HEK293T (cell line): ENCODE measurements around the gene DUSP10.

Experiments used
- CTCF ChIA-PET: fragments of 350-600 bp; formaldehyde crosslinking; extraction: SDS; loops from one replicate; lab custom pipeline; 2021; ENCODE audit warnings: antibody characterized with exemption, inconsistent platforms; lab: Yijun Ruan, JAX
- POLR2A ChIA-PET: fragments of 350-600 bp; formaldehyde crosslinking; extraction: SDS; loops from one replicate; lab custom pipeline; 2020; ENCODE audit warnings: antibody characterized with exemption, inconsistent platforms; lab: Yijun Ruan, JAX
- DNase-seq: peaks from one replicate; pipeline ENCODE4 v3.0.0; 2012; ENCODE audit warnings: mixed read lengths; ENCODE audit errors: extremely low spot score
- ARNT ChIP-seq: fragments of 450-650 bp; IDR thresholded peaks from 2 replicates; pipeline ENCODE4 v1.6.1; 2017; ENCODE audit warnings: mild to moderate bottlenecking
- BHLHE40 ChIP-seq: fragments of 450-650 bp; IDR thresholded peaks from 2 replicates; pipeline ENCODE4 v1.6.1; 2016; ENCODE audit warnings: mild to moderate bottlenecking, moderate library complexity, borderline replicate concordance
- CTBP1 ChIP-seq: fragments of 450-650 bp; IDR thresholded peaks from 2 replicates; pipeline ENCODE4 v1.6.1; 2016; ENCODE audit warnings: borderline replicate concordance
- ELF4 ChIP-seq: fragments of 450-650 bp; IDR thresholded peaks from 2 replicates; pipeline ENCODE4 v1.6.1; 2017; ENCODE audit warnings: antibody characterized with exemption
- FOXA1 ChIP-seq: fragments of 450-650 bp; IDR thresholded peaks from 2 replicates; pipeline ENCODE4 v1.6.1; 2016; ENCODE audit warnings: mild to moderate bottlenecking
- FOXK2 ChIP-seq: fragments of 450-650 bp; IDR thresholded peaks from 2 replicates; pipeline ENCODE4 v1.6.1; 2016; ENCODE audit warnings: mild to moderate bottlenecking
- FOXM1 ChIP-seq: fragments of 450-650 bp; IDR thresholded peaks from 2 replicates; pipeline ENCODE4 v1.6.1; 2017; ENCODE audit warnings: mild to moderate bottlenecking, borderline replicate concordance
- HDGF ChIP-seq: fragments of 450-650 bp; IDR thresholded peaks from 2 replicates; pipeline ENCODE4 v1.6.1; 2017; ENCODE audit warnings: antibody characterized with exemption, borderline replicate concordance
- L3MBTL2 ChIP-seq: fragments of 450-650 bp; conservative IDR thresholded peaks from 2 replicates; pipeline ENCODE4 v1.6.1; 2016; ENCODE audit warnings: mild to moderate bottlenecking
- LEF1 ChIP-seq: fragments of 450-650 bp; IDR thresholded peaks from 2 replicates; pipeline ENCODE4 v1.6.1; 2017; ENCODE audit warnings: mild to moderate bottlenecking, borderline replicate concordance
- NFRKB ChIP-seq: fragments of 450-650 bp; IDR thresholded peaks from 2 replicates; pipeline ENCODE4 v1.6.1; 2016; ENCODE audit warnings: mild to moderate bottlenecking, moderate library complexity
- SP1 ChIP-seq: fragments of 450-650 bp; IDR thresholded peaks from 2 replicates; pipeline ENCODE4 v1.6.1; 2017
- SUZ12 ChIP-seq: fragments of 450-650 bp; IDR thresholded peaks from 2 replicates; pipeline ENCODE4 v1.6.1; 2016; ENCODE audit warnings: mild to moderate bottlenecking
- TARDBP ChIP-seq: fragments of 450-650 bp; IDR thresholded peaks from 2 replicates; pipeline ENCODE4 v1.6.1; 2016
- ZNF384 ChIP-seq: fragments of 450-650 bp; IDR thresholded peaks from 2 replicates; pipeline ENCODE4 v1.6.1; 2016
- TF ChIP-seq, protein P1 (sequence below): fragments of 450-650 bp; IDR thresholded peaks from 2 replicates; pipeline ENCODE4 v1.6.1; 2016

Gene DUSP10

DNA sequence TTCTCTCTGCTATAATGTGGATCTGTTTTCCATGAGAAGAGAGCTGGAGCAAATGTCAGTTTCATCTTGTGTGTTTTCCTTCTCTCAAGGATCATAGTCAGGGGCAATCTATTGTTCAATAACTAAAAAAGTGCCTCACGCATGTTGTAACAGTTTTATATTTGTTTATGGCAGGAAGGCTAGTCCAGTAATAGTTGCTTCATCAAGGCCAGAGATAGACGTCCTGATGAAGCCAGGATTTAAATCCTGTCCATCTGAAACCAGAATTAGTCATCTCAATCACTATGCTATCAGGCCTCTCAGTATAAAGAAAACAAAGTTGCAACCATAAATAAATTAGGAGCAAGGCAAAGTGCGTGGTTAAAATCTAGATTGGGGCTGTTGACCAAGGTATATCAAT, 30.2 kb upstream of the DUSP10 start:
- no peak for DNase-seq
- TF ChIP-seq ARNT (no peak), NFRKB (no peak), L3MBTL2 (no peak), FOXA1 (no peak), BHLHE40 (no peak), CTBP1 (no peak), LEF1 (no peak), ZNF384 (no peak), SUZ12 (no peak), ELF4 (no peak), FOXK2 (no peak), HDGF (no peak), SP1 (no peak), TARDBP (no peak), FOXM1 (no peak)
- TF ChIP-seq, protein P1, sequence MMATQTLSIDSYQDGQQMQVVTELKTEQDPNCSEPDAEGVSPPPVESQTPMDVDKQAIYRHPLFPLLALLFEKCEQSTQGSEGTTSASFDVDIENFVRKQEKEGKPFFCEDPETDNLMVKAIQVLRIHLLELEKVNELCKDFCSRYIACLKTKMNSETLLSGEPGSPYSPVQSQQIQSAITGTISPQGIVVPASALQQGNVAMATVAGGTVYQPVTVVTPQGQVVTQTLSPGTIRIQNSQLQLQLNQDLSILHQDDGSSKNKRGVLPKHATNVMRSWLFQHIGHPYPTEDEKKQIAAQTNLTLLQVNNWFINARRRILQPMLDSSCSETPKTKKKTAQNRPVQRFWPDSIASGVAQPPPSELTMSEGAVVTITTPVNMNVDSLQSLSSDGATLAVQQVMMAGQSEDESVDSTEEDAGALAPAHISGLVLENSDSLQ, result no peak
- CTCF ChIA-PET, result no interaction called here
- POLR2A ChIA-PET, result no interaction called here

DNA sequence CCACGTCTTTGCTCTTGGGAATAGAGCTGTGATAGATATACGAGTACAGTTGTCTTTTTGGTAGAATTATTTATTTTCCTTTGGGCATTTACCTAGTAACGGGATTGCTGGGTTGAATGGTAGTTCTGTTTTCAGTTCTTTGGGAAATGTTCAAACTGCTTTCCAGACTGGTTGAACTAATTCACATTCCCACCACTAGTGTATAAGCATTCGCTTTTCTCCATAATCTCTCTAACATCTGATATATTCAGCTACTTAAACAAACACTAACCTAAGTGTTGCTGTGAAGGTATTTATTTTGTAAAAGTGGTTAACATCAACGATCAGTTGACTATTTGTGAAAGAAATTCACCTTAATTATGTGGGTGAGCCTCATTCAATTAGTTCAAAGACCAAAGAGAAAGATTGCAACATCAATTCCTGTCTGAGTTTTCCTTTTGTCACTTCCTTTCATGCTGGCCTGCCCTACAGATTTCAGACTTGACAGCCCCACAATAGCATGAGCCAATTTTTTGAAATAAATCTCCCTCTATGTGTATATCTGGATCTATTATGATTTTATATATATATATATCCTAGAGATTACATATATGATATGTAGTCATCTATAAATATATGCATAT, 26.7 kb upstream of the DUSP10 start:
- POLR2A ChIA-PET, result no interaction called here
- CTCF ChIA-PET, result no interaction called here
- DNase-seq, result no peak
- no peak for TF ChIP-seq FOXA1
- TF ChIP-seq ZNF384, result no peak
- no peak for TF ChIP-seq ARNT
- TF ChIP-seq L3MBTL2, result no peak

DNA sequence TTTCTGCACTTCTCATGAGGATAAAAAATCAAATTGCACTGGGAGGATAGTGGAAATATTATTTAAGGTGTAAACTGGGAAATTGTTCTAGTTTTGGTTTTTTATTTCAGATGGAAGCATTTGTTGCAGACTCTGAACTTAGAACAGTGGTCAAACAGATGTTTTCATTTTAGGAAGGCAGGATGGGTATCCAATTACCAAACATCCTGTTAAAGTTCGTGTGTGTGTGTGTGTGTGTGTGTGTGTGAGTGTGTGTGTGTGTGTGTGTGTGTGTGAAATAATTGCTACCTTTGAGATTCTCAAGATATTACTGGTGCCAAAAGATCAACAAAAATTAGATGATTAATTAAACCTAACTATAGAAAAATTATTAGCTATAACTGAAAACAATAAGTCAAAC, 24.3 kb upstream of the DUSP10 start:
- no peak for DNase-seq
- ChIA-PET POLR2A (interaction anchor here (0.6 kb wide), 1 partner anchor 93 kb away, joined by 3 read pairs; no protein-coding TSS in a partner anchor), CTCF (no interaction called here)
- TF ChIP-seq FOXM1, result no peak
- no peak for TF ChIP-seq CTBP1
- TF ChIP-seq ELF4, result no peak
- TF ChIP-seq NFRKB, result no peak
- no peak for TF ChIP-seq BHLHE40
- no peak for TF ChIP-seq ARNT
- TF ChIP-seq SP1, result no peak
- no peak for TF ChIP-seq FOXA1
- TF ChIP-seq HDGF, result no peak
- no peak for TF ChIP-seq LEF1
- no peak for TF ChIP-seq FOXK2
- TF ChIP-seq TARDBP, result no peak
- TF ChIP-seq L3MBTL2, result no peak
- TF ChIP-seq, protein P1, result no peak

DNA sequence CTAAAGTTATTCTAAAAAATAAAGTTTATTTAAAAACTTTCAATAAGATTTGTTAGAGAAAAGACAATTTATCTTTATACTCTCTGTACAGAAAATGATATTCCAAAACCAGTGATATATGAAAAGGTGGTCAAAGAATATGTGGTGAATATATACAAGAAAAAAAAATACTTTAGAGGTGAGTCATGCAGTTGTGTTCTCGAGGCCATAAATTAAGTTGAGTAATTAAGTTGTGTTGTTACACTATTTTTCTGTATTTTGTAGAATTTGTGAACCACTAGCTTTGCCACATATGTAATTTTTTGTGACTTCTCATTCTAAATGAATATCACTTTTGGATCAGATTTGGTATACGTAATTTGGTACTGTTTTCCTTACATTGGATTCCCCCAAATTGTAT, 23.6 kb upstream of the DUSP10 start:
- ChIA-PET POLR2A (no interaction called here), CTCF (no interaction called here)
- DNase-seq, result no peak
- TF ChIP-seq, protein P1, result no peak
- TF ChIP-seq HDGF (no peak), CTBP1 (no peak), SP1 (no peak), L3MBTL2 (no peak), BHLHE40 (no peak)

DNA sequence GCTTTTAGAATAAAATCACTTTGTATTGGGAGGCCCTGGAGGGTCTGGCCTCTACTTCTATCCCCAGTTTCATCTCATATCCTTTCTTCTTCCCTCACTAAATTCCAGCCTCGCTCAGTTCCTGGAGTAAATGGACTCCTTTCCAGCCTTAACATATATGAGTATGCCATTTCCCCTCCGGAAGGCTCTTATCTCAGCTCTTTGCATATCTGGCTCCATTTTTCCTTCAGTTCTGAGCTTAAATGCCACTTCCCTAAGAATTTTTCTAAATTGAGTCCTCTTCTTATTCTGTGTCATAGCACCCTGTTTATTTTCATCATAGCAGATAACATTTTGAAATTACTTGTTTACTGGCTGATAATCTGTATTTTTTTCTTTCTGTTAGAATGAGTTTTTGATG, 20.2 kb upstream of the DUSP10 start:
- no peak for DNase-seq
- CTCF ChIA-PET, result no interaction called here
- no peak for TF ChIP-seq ELF4
- TF ChIP-seq, protein P1, result no peak
- no peak for TF ChIP-seq HDGF
- no peak for TF ChIP-seq NFRKB
- no peak for TF ChIP-seq LEF1
- TF ChIP-seq ARNT, result no peak
- no peak for TF ChIP-seq SP1
- no peak for TF ChIP-seq TARDBP
- TF ChIP-seq SUZ12, result no peak
- TF ChIP-seq BHLHE40, result no peak
- no peak for TF ChIP-seq L3MBTL2
- no peak for TF ChIP-seq CTBP1
- TF ChIP-seq FOXM1, result no peak
- no peak for TF ChIP-seq ZNF384
- no peak for TF ChIP-seq FOXK2
- TF ChIP-seq FOXA1, result no peak
- POLR2A ChIA-PET, result no interaction called here
